Prostate gland (tissue), 2 donors: Measurements from ENCODE around the gene SHC4. TPM values are rescaled to one million over a fixed set of nuclear protein-coding genes. Genes with fewer than 3 reads are reported as not detected.
"Not testable (repeated sequence)": the region's sequence is repeated elsewhere in the genome, so short reads cannot be mapped to it uniquely, and the experiment has no call there.

Experiments used
- DNase-seq: peaks from one replicate; pipeline ENCODE4 v3.0.0-alpha.2; 2019; ENCODE audit warnings: low spot score
- H3K27ac ChIP-seq, 2 donors: fragments of 200-600 bp; sonication (generic); 2 replicates each; pipeline ENCODE4 v1.5.1; 2017 to 2019
- H3K27me3 ChIP-seq: fragments of 200-600 bp; sonication (generic); replicated peaks from 2 replicates; pipeline ENCODE4 v1.5.1; 2019; ENCODE audit not compliant: insufficient read depth
- H3K36me3 ChIP-seq, 2 donors: fragments of 200-600 bp; sonication (generic); 1 replicate in 1 of 2; 2 replicates in 1 of 2; pipeline versions ENCODE4 v1.5.1 to v1.8.1; 2017 to 2019
- H3K4me1 ChIP-seq: fragments of 200-600 bp; sonication (generic); replicated peaks from 2 replicates; pipeline ENCODE4 v1.5.1; 2019
- H3K4me3 ChIP-seq, 2 donors: fragments of 200-600 bp; sonication (generic); 2 replicates each; pipeline ENCODE4 v1.5.1; 2017 to 2019
- H3K9me3 ChIP-seq: fragments of 200-600 bp; sonication (generic); 2 replicates; pipeline ENCODE4 v1.5.1; 2017
- POLR2A ChIP-seq: fragments of 450-650 bp; IDR thresholded peaks from one replicate; pipeline ENCODE4 v1.6.1; 2016; ENCODE audit warnings: antibody characterized with exemption, mild to moderate bottlenecking
- POLR2AphosphoS5 ChIP-seq: sonication (generic); formaldehyde crosslinking; IDR thresholded peaks from one replicate; pipeline ENCODE4 v1.6.1; 2017; ENCODE audit warnings: antibody characterized with exemption
- WGBS: methylation state at CpG from one replicate; pipeline ENCODE4 v1.1.5; 2018; 5-methylcytosine and 5-hydroxymethylcytosine counted together
- intact Hi-C: fragments of 100-400 bp; cut with DNase I; formaldehyde crosslinking; loops from one replicate; pipeline ENCODE4 v1.14.2; 2022
- total RNA-seq, 2 donors: library from RNA; depleted of rRNA; stranded (reverse); fragments of >200 nt; gene quantifications; one replicate each; pipeline ENCODE4 v1.1.0, GENCODE V29; 2016
- TF ChIP-seq, protein P1 (sequence below), 4 experiments: fragments of 200-600 bp in 2 of 4; fragments of 450-650 bp in 2 of 4; sonication (generic) in 2 of 4; IDR thresholded peaks; 1 replicate in 3 of 4; 2 replicates in 1 of 4; pipeline ENCODE4 v1.5.1; 2016 to 2019; ENCODE audit warnings: antibody characterized with exemption in 4 of 4, mild to moderate bottlenecking in 2 of 4, moderate library complexity in 2 of 4

Gene SHC4
- total RNA-seq, 2 donors from 2014 or later: 0.27 to 45.0 TPM

DNA sequence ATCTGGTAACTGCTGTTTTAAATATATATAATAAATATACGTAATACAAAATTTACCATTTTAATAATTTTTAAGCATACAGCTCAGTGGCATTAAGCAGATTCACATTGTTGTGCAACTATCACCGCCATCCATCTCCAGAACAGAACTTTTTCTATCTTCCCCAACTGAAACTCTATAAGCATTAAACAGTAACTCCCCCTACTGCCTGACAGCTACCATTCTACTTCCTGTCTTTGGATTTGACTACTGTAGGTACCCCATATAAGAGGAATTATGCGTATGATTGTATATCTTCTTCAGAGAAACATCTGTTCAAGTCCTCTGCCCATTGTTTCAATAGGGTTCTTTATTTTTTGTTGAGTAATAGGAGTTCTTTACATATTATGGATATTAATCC, 49.0 kb downstream of the SHC4 start:
- Histone ChIP-seq H3K4me3 (no peak overlapping the region), H3K27me3 (no peaks in the 10 kb centered on the region), H3K36me3 (no peaks in the 10 kb centered on the region), H3K4me1 (no peaks in the 10 kb centered on the region), H3K9me3 (no peaks in the 10 kb centered on the region), H3K27ac (no peak overlapping the region)
- TF ChIP-seq, protein P1, sequence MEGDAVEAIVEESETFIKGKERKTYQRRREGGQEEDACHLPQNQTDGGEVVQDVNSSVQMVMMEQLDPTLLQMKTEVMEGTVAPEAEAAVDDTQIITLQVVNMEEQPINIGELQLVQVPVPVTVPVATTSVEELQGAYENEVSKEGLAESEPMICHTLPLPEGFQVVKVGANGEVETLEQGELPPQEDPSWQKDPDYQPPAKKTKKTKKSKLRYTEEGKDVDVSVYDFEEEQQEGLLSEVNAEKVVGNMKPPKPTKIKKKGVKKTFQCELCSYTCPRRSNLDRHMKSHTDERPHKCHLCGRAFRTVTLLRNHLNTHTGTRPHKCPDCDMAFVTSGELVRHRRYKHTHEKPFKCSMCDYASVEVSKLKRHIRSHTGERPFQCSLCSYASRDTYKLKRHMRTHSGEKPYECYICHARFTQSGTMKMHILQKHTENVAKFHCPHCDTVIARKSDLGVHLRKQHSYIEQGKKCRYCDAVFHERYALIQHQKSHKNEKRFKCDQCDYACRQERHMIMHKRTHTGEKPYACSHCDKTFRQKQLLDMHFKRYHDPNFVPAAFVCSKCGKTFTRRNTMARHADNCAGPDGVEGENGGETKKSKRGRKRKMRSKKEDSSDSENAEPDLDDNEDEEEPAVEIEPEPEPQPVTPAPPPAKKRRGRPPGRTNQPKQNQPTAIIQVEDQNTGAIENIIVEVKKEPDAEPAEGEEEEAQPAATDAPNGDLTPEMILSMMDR (IDR thresholded peaks at IDR 0.05): no peak
- TF ChIP-seq POLR2A (no peak), POLR2AphosphoS5 (no peak)
- DNase-seq: no peak
- WGBS: 92% methylated on average over 3 of the region's 3 CpGs
- intact Hi-C loops: no loop called here

DNA sequence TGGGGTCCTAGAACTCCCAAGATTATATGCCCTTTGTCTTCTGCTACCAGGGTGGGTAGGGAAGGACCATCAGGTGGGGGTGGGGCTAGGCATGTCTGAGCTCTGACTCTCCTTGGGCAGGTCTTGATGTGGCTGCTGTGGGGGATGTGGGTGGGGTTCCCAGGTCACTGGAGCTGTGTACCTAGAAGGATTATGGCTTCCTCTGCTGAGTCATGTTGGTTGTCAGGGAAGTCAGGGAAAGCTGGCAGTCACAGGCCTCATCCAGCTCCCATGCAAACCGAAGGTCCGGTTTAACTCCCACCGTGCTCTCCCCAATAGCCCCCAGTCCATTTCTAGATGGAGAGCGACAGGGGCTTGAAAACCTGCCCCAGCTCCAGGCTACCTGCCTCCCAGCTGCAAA, 50.6 kb downstream of the SHC4 start:
- WGBS: 92% methylated on average over 4 of the region's 4 CpGs
- Histone ChIP-seq H3K4me3 (no peak overlapping the region), H3K27me3 (no peaks in the 10 kb centered on the region), H3K4me1 (no peaks in the 10 kb centered on the region), H3K27ac (no peak overlapping the region), H3K9me3 (no peaks in the 10 kb centered on the region), H3K36me3 (no peaks in the 10 kb centered on the region)
- TF ChIP-seq POLR2A: no peak
- TF ChIP-seq, protein P1 (IDR thresholded peaks at IDR 0.05): no peak
- no peak for TF ChIP-seq POLR2AphosphoS5
- intact Hi-C loops: no loop called here
- no peak for DNase-seq

DNA sequence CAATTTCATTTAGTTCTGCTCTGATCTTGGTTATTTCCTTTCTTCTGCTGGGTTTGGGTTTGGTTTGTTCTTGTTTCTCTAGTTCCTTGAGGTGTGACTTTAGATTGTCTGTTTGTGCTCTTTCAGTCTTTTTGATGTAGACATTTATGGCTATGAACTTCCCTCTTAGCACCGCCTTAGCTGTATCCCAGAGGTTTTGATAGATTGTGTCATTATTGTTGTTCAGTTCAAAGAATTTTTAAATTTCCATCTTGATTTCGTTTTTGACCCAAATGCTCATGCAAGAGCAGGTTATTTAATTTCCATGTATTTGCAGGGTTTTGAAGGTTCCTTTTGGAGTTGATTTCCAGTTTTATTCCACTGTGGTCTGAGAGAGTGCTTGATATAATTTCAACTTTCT, 53.2 kb downstream of the SHC4 start:
- intact Hi-C loops, H3K4me3 ChIP-seq, H3K27me3 ChIP-seq, H3K9me3 ChIP-seq, H3K4me1 ChIP-seq, H3K27ac ChIP-seq, H3K36me3 ChIP-seq, DNase-seq: not testable (repeated sequence)
- WGBS: 86% methylated on average over 2 of the region's 2 CpGs

DNA sequence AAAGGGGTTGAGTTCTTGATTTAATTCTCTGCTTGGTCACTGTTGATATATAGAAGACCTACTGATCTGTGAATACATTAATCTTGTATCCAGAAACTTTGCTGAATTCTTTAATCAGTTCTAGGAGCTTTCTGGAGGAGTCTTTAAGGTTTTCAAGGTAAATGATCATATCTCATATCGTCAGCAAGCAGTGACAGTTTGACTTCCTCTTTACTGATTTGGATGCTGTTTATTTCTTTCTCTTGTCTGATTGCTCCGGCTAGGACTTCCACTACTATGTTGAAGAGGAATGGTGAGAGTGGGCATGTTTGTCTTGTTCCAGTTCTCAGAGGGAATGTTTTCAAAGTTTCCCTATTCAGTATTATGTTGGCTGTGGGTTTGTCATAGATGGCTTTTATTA, 54.4 kb downstream of the SHC4 start:
- H3K4me3 ChIP-seq, DNase-seq, intact Hi-C loops, H3K27ac ChIP-seq, H3K9me3 ChIP-seq, H3K4me1 ChIP-seq, H3K27me3 ChIP-seq, H3K36me3 ChIP-seq: not testable (repeated sequence)
- 62% methylated on average over 2 of the region's 2 CpGs for WGBS

DNA sequence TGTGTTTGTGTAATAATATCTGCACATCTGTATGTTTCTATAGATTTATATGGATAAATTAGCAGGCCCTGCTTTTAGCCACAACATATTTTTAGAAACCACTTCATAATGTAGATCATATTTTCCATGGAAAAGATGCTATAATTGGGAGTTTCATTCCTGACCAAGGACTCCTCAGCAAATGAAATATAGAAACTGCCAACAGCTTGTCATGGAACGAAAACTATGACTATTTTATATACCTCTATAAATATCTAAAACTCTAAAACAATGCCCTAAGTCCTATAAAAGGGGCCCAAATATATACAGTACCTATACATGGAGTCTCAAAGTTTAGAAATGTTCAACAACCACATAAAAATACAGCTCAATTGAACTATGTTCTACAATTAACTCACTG, 57.9 kb downstream of the SHC4 start:
- no peaks in the 10 kb centered on the region for H3K36me3 ChIP-seq
- 68% methylated on average over 1 of the region's 1 CpG for WGBS
- intact Hi-C loops: no loop called here

DNA sequence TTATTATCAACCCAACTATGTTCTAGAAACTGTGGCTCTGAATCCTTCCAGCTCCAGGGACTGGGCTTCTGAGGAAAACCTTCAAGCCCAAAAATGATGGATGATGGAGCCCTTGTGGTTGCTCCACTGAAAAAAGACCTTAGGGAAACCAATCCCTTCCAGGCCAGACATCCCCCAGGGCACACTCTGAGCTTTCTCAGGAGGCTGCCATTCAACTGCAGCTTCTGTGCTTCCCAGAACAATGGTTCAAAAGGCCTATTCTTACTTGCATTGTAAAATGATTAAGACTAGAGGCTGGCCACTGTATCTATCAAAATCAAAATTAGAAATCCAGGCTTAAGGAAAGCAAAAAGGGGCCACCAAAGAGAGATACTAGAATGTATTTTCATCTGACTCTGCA, 58.5 kb downstream of the SHC4 start:
- intact Hi-C loops: no loop called here
- H3K27me3 ChIP-seq: no peaks in the 10 kb centered on the region
- H3K36me3 ChIP-seq: no peaks in the 10 kb centered on the region
- no peaks in the 10 kb centered on the region for H3K9me3 ChIP-seq
- TF ChIP-seq POLR2A (no peak), POLR2AphosphoS5 (no peak)
- TF ChIP-seq, protein P1 (IDR thresholded peaks at IDR 0.05): no peak
- no peak overlapping the region for H3K4me3 ChIP-seq
- no peaks in the 10 kb centered on the region for H3K4me1 ChIP-seq
- no peak overlapping the region for H3K27ac ChIP-seq
- no peak for DNase-seq

More for the DNA sequence above, 57.9 kb downstream of the SHC4 start:
- DNase-seq: no peak
- Histone ChIP-seq H3K4me3 (no peak overlapping the region), H3K4me1 (no peaks in the 10 kb centered on the region), H3K9me3 (no peaks in the 10 kb centered on the region), H3K27ac (no peak overlapping the region), H3K27me3 (no peaks in the 10 kb centered on the region)
- TF ChIP-seq POLR2A (no peak), POLR2AphosphoS5 (no peak)
- TF ChIP-seq, protein P1 (IDR thresholded peaks at IDR 0.05): no peak
